SK-N-DZ (cell line): ENCODE results near the gene PDXP.
A peak's percentile ranks its signal among the peaks of the same experiment; 100 is the strongest.

Experiments
- DNase-seq: peaks from one replicate; pipeline ENCODE4 v3.0.0-alpha.2; 2015; ENCODE audit warnings: low spot score

Gene PDXP

GRCh38 chr22:37627545-37627944 lies 31.0 kb upstream of the PDXP start:
- DNase-seq: no peak

GRCh38 chr22:37628830-37629229 lies 29.7 kb upstream of the PDXP start:
- DNase-seq: no peak

DNA sequence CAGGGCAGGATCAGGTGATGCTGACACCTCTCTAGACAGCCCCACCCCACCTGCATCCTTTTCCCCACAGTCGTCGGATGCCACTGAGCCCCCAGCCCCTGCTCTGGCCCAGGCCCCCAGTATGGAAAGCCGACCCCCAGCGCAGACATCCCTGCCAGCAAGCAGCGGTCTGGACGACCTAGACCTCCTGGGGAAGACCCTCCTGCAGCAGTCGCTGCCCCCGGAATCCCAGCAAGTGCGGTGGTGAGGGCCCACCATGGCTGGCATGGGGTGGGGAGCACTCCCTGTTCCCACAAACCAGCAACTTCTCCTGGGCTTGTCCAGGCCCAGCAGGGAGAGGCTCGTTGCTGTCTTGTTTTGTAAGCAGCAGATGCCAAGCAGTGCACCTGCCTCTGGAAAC lies 28.6 kb upstream of the PDXP start:
- no peak for DNase-seq

GRCh38 chr22:37630839-37631435 lies 27.6 kb upstream of the PDXP start:
- peak; percentile 80 for DNase-seq

DNA sequence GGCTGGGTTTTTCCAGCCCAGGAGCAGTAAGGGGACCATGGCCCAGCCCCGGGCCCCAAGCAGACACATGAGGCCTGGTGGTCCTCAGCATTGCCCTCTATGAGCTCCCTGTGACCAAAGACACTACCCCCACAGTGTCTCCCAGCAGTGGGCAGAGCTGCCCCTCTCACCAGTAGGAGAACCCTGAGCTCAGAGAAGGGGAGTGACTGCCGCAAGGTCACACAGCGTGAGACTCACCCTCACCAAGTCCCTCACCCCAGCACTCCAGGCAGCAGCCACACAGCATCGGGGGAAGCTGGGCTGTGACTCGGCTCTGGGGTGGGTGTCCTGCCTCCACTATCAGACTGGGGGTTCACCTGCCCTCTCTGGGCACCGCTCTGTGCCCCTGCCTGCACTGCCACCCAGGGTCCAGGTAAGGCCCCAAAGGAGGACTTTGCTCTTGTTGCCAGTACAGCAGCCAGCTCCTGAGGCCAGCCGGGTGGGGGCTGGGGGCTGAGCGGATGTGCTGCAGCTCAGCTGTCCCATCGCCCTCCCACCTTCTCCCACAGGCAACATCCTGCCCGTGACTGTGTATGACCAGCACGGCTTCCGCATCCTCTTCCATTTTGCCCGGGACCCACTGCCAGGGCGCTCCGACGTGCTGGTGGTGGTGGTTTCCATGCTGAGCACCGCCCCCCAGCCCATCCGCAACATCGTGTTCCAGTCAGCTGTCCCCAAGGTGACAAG lies 26.9 kb upstream of the PDXP start:
- no peak for DNase-seq

DNA sequence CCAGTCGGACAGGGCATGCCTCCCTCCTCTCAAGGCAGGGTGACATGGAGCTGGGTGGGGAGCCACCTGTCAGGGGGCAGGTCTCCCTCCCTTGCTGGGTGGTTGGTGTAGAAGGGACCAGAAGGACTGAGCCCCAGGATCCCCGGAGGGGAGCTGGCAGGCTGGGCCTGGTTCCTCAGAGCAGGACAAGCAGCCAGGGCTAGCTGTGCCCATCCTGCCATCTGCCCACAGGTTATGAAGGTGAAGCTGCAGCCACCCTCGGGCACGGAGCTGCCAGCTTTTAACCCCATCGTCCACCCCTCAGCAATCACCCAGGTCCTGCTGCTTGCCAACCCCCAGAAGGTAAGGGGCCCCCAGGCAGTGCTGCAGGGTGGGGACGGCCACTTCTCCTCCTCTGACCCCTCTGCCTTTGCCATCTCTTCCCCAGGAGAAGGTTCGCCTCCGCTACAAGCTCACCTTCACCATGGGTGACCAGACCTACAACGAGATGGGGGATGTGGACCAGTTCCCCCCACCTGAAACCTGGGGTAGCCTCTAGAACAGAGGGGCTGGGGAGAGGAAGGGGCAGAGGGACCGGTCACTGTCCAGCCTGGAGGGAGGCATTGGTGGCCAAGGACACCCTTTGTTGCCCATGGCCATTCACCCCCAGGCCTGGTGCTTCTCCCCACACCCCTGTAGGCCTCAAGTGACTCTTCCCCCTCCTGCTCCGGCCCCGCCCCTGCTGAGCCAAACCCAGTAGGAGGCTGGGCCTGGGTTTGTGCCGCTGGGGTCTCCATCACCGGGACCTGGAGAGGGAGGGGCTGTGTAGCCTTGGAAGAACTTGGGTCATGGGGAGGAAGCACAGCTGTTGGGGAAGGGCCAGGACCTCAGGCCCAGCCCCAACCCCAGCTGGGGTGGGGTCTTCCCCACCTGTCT lies 26.1 kb upstream of the PDXP start:
- no peak for DNase-seq

- no peak for DNase-seq
Observed at GRCh38 chr22:37633089-37633624, 25.4 kb upstream of the PDXP start.

DNA sequence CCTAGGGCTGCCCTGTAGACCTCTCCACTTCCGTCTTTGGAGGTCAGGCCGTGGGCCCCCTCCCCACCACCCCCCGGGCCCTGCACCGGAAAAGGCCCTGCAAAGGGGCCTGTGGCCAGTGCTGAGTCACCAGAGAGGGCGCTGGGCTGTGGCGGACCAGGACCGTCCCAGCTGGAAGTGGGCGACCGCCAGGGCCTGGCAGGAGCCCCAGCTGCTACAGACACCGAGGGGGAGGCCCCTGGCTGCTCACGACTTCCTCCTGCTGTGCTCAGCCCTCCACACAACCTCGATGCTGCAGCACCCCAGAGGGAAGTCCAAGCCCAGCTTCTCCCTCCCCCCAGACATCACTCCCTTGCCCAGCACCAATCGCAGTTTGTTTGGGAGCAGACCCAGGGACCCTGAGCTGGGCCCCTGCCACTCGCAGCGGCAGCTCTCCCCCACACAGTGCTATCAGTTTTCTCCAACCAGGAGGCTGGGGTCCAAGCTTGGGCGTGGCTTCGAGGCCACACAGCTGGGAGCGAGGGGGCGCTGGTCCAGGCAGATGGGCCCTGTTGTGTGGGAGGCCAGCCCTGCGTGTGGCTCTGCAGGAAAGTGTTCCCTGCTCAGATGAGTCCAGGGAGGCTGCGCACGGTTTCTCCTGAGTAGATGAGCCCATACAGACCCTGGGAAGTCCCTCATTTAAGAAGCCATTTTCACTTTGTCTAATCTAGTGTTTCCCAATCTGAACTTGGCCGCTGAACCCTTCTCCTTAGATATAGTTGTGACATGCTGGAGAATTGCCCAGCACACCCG lies 24.7 kb upstream of the PDXP start:
- DNase-seq: peak; percentile 96

DNA sequence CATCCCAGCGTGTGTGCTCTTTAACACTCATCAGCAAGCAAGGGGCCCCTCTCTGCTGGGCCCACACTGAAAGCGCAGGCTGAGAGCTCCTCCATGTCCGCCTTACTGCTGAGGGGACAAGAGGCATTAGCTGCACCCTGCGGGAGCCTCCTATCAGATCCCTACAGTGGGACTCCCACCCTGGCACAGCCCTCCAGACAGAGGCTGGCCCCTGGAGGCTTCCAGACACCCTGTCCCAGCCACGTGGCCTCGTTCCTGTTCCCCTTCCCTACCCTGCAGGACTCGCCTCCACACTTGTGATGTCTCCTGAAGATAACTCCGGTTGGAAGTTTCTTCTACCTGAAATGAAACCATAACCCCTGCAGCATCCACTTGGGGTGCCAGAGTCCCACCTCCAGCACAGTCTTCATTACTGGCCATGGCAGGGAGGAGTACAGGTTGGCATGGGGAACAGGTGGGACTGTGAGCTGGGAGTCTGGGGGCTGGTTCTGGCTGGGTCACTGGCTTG lies 24.1 kb upstream of the PDXP start:
- DNase-seq: peak; percentile 74

DNA sequence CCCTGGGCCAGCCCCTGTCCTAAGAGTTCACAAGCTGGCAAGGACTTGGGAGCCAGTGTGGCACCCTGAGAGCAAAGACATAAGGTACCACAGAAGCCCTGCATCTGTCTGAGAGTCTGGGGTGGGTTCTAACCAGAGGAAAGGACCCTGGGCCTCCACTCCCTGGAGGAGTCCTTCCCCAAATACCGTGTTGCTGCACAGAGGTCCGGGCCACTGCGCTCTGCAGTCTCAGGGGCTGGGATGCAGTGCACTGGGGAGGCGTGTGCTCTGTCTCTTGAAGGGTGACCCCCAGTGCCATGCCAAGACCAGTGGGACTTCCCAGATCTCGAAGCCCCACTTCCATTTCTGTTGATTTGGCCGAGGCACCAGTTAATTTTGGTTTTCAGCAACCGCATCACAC lies 23.4 kb upstream of the PDXP start:
- DNase-seq: no peak

GRCh38 chr22:37636186-37636948 lies 22.2 kb upstream of the PDXP start:
- no peak for DNase-seq

GRCh38 chr22:37636949-37637273 lies 21.6 kb upstream of the PDXP start:
- no peak for DNase-seq

DNA sequence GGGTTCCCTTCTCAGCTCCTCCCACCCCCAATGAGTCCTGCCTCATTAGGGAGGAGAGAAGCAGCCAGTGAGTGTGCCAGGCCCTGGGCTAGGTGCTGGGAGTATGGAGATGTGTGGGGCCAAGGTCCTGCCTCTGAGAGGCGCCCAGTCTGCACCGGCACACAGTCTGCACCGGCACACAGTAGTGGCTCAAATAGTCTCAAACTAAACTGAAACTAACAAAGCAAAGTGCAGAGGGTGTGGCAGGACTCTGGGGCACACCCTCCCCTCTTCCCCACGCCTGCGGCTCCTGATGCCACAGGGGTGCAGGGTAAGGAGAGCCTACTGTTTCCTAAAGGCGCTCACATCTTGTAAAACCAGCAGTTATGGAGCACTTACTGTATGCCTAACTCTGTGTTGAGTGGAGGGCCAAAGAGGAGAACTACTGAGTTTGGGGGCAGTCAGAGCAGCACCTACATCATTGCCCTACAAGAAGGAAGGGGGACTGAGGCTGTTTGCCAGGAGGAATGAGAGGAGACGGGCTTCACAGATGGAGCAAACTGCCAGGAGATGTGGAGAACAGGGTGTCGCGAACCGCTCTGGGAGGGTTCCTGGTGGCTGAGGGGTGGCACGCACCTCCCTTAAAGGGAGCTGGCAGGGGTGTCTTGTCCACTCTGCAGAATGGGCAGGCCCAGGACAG lies 20.0 kb upstream of the PDXP start:
- DNase-seq: no peak

DNA sequence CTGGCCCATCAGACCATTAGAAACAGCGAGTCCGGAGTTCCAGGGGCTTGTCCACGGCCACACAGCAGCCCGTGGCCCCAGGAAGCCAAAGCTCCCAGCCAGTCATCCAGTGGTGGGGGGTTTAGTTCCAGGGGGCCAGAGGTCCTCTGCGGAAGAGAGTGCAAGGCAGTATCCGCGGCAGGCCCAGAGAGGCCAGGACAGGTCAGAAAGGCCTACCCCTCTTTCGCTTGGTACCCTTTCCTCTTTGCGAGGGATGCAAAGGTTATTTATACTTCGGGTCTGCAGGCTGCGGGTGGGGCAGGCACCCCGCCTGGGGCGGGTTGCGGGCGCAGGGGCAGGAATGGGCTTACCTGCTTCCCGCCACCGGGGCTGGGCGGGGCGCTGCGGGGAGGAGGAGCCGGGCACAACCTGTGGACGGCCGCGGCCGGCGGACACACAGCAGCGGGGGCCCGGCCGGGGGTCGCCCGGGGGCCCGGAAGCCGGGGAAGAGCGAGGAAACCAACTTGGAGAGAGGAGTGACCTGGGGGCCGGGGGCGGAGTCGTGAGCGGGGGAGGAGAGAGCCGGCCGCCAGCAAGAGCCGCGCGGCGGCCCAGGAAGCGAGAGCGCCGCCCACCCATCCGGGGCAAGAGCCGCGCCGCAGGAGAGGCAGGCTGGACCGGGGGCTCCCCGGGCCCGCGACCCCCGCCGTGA lies 19.3 kb upstream of the PDXP start, which contains the start of gene SH3BP1:
Gene SH3BP1 (plus strand): TSS at position 600 of the 691 bp plus-strand sequence. CDS start 119 bp downstream, outside the sequence.
- no peak for DNase-seq

DNA sequence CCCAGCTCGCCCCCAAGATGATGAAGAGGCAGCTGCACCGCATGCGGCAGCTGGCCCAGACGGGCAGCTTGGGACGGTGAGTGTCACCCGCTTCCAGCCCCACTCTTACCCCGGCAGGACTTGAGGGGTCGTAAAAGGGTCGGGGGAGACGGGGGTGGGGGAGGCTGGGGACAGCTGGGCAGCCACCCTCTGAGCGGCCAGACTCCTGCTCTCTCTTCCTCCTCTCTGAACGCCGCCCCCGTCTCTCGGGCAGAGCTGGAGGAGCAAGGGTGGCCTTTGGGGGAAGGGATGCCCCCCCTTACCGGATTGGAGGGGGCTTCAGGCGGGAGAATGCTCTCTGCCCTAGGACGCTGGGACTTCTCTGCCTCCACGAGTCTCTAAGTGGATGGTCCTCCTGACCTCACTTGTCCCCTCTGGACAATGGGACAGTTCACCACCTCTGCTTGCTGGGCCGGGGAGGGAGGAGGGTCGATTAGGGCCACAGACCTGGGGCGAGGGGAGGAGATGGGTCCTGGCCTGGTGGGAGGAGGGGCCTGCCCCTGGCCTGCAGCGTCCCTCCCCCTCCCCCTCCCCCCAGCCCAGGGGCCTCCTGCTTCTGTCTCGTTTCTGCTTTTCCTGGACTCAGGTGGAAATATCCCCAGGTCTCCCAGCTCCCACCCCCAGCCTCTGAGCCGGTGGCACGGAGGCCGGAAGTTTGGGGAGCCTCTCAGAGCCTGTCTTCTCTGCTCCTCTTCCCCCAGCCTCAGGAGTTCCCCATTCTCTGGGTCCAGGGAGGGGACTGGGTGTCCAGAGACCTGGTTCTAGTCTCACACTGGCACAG lies 18.5 kb upstream of the PDXP start:
- DNase-seq: no peak

DNA sequence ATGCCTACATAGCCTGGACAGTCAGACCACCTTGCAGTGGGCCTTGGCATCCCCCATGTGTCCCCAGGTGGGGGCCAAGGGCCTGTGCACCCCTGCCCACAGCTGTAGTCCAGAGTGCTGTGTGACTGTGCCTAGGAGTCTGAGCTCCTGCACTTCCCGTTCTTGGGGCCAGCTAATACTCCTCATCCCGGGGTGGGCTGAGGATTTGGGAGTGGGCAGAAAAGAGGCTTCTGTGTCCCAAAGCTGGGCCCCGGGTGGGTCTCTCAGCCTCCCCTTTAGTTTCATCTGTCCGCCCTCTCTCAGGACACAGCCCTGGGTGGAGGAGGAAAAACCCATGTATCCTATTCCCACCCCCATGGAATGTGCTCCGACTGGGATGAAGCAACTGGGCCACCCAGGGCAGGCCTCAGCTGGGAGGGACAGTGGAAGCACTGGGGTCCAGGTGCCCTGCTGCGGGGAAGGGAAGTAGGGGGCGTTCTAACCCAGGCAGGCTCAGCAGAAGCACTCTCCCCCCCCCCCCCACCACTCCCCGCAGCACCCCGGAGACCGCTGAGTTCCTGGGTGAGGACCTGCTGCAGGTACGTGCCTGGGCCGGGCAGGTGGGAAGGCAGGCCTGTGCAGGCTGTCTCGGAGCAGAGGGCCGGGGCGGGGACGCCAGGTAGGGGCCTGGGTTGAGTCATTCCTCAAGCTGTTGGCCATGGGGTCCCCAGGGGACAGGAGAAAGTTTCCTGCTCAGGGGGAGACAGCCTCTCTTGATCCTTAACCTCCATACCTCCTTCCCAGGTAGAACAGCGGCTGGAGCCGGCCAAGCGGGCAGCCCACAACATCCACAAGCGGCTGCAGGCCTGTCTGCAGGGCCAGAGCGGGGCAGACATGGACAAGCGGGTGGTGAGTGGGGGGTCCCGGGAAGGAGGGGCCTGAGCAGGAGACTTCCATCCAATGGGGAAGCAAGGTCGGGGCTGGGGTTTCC lies 17.6 kb upstream of the PDXP start:
- DNase-seq: no peak

DNA sequence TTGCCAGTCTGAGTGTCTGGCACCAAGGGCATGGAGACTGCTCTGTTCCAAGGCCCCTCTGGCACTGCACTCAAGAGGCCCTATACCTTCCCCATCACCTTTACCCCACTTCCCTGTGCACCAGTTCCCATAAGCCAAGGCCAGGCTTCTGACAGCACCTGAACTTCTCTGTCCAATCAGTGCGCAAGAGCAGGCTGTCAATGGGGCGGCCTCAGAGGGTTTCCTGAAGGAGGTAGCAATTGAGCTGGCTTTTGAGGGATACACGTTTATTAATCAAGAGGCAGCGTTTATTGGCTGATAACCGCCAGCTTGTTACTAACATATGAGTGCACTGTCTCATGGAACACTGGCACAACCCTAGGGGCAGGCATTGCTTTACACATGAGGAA lies 17.0 kb upstream of the PDXP start:
- DNase-seq: no peak
